ENCODE measurements around the gene KRT14.
"Not testable (repeated sequence)": the region's sequence is repeated elsewhere in the genome, so short reads cannot be mapped to it uniquely, and the experiment has no call there.

KRT14 gene

GRCh38 chr17:41586863-41587495 lies at the start of gene KRT14:
Gene KRT14 (minus strand): TSS chr17:41586895. CDS start chr17:41586834, 61 bp downstream.
- in situ Hi-C loops (cut with HindIII; ENCODE audit: low pct_ligation_motif_present, low pct_unique_long_range_greater_than_20kb, low sequenced_read_pairs) = no loop called here
- no peak for DNase-seq

- in situ Hi-C loops (cut with HindIII; ENCODE audit: low pct_ligation_motif_present, low pct_unique_long_range_greater_than_20kb, low sequenced_read_pairs) = no loop called here
Observed at GRCh38 chr17:41635121-41636097, 48.7 kb upstream of the KRT14 start.

DNA sequence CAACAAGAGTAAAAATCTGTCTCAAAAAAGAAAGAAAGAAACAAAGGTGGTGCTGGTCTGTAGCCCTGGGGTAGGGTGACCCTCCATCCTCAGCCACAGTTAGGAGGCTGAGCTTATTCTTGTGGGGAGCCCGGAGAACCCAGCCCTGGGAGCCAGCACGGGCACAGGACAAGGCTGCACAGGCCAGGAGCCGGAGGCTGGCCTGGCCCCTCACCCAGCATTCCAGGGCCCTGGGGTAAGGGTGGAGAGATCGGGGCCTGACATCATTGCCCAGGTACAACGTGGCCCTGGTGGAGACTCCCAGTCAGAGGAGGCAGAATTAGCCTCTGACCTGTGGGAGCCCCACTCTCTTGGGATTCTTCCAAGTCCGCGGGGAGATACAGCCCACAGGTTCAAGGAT lies 47.9 kb upstream of the KRT14 start:
- in situ Hi-C loops (cut with HindIII; ENCODE audit: low pct_ligation_motif_present, low pct_unique_long_range_greater_than_20kb, low sequenced_read_pairs) = no loop called here
- no peak for DNase-seq

More at GRCh38 chr17:41635121-41636097, 48.7 kb upstream of the KRT14 start:
- DNase-seq = no peak

- DNase-seq = no peak
- in situ Hi-C loops (cut with HindIII; ENCODE audit: low pct_ligation_motif_present, low pct_unique_long_range_greater_than_20kb, low sequenced_read_pairs) = no loop called here
Observed at GRCh38 chr17:41633556-41634199, 47.0 kb upstream of the KRT14 start.

GRCh38 chr17:41632482-41633105 lies 45.9 kb upstream of the KRT14 start:
- no peak for DNase-seq
- in situ Hi-C loops (cut with HindIII; ENCODE audit: low pct_ligation_motif_present, low pct_unique_long_range_greater_than_20kb, low sequenced_read_pairs) = no loop called here

GRCh38 chr17:41631898-41632285 lies 45.2 kb upstream of the KRT14 start:
- DNase-seq = no peak
- in situ Hi-C loops (cut with HindIII; ENCODE audit: low pct_ligation_motif_present, low pct_unique_long_range_greater_than_20kb, low sequenced_read_pairs) = no loop called here

- in situ Hi-C loops (cut with HindIII; ENCODE audit: low pct_ligation_motif_present, low pct_unique_long_range_greater_than_20kb, low sequenced_read_pairs) = no loop called here
- no peak for DNase-seq
Observed at GRCh38 chr17:41631025-41631897, 44.6 kb upstream of the KRT14 start.

DNA sequence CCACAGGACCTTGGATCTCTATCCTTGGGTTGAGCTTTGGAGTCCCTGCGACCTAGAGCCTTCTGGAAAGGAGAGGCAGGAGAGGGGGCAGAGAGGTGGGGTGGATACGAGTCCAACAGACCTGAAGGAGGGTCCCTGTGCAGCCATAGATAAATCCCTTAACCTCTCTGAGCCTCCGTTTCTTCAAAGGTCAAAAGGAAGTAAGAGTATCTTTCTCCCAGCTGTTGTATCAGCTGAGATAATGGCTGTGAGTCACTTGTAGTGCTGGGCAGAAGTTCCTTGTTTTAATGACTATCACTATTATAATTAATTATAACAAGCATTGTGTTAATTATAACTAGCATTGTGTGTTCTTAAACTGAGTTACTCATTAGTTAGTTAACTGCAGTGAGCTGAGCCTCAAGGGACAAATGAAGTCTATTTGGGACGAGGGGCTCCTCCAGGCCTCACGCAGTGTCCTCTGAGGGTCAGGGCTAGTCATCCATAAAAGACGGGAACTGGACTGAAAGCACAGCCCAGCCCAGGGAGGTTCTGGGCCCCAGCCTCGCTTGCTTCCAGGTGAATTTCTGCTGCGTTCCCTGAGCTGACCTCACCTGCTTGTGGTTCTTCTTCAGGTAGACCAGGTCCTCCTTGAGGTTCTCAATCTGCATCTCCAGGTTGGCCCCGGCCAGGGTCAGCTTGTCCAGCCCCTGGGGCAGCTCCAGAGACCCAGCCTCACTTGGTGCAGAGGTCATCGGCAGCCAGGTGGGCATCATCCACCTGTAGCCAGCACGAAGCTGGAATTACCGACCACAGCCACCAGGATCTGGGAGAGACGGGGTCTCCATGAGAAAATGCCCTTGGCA lies 43.4 kb upstream of the KRT14 start:
- no peak for DNase-seq
- in situ Hi-C loops (cut with HindIII; ENCODE audit: low pct_ligation_motif_present, low pct_unique_long_range_greater_than_20kb, low sequenced_read_pairs) = no loop called here

DNA sequence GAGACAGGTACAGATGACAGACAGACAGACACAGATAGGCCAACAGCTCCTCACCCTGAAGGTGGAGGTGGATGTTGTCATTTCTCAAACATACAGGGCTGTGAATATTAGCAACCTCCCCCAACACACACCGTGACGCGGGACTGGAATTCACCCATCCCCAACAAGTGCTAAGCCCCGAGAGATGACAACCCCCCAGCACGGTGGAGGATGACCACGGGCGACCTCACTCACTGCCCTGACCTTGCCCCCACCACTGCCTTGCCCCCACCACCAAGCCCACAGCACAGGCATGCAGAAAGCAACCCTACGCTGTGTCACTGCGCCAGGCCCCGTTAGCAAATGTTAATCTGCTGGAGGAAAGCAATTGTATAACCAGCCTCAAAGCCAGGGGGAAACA lies 42.6 kb upstream of the KRT14 start:
- in situ Hi-C loops (cut with HindIII; ENCODE audit: low pct_ligation_motif_present, low pct_unique_long_range_greater_than_20kb, low sequenced_read_pairs) = no loop called here
- no peak for DNase-seq

GRCh38 chr17:41628621-41629255 lies 42.0 kb upstream of the KRT14 start:
- DNase-seq; in situ Hi-C loops (cut with HindIII; ENCODE audit: low pct_ligation_motif_present, low pct_unique_long_range_greater_than_20kb, low sequenced_read_pairs): not testable (repeated sequence)

DNA sequence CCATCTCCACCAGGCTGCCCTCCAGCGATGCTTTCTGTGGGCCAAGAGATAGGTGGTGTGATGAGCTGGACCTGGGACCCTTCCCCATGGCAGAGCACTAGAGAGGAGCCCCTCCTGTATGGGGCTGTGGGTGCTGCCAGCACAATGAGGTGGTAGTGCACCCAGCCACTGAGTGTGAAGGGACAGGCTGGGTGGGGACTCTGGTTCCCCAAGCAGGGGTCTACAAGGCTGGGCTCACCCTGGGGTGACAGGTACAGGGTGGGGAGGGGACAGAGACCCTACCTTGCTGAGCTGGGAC lies 41.3 kb upstream of the KRT14 start:
- in situ Hi-C loops (cut with HindIII; ENCODE audit: low pct_ligation_motif_present, low pct_unique_long_range_greater_than_20kb, low sequenced_read_pairs) = not testable (repeated sequence)

DNA sequence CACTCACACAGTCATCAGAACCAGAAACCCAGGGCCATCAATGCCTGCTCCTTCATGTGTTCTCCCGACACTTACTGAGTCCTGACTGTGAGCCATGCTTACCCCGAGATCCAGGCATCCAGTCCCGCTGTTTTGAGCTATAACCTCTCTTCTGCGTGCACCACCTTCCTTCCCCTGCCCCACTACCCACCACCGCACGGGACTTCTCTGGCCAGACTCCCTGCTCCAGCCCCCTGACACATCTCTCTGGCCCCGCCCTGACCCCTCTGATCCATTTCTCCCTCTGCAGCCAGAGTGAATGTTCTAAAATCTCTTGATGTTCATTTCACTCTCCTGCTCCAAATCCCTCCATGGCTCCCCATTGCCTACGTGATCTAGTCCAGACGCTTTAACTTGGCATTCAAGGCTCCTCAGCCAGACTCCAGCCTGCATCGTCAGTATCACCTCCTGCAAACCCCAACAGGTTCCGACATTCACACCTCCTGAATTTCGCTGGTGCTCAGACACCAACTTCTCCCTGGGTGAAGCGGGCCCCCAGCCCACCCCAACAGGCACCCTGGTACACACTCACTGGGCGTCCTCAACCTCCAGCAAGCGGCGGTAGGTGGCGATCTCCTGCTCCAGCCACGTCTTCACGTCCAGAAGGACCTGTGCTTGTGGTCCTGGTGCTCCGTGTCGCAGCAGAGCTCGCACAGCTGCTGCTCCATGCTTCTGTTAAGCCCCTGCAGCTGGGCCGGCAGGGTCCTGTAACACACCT lies 40.8 kb upstream of the KRT14 start:
- no peak for DNase-seq
- in situ Hi-C loops (cut with HindIII; ENCODE audit: low pct_ligation_motif_present, low pct_unique_long_range_greater_than_20kb, low sequenced_read_pairs) = no loop called here

More for the DNA sequence above, 41.3 kb upstream of the KRT14 start:
- DNase-seq = not testable (repeated sequence)

- in situ Hi-C loops (cut with HindIII; ENCODE audit: low pct_ligation_motif_present, low pct_unique_long_range_greater_than_20kb, low sequenced_read_pairs); DNase-seq: not testable (repeated sequence)
Observed at GRCh38 chr17:41626914-41627295, 40.2 kb upstream of the KRT14 start.

DNA sequence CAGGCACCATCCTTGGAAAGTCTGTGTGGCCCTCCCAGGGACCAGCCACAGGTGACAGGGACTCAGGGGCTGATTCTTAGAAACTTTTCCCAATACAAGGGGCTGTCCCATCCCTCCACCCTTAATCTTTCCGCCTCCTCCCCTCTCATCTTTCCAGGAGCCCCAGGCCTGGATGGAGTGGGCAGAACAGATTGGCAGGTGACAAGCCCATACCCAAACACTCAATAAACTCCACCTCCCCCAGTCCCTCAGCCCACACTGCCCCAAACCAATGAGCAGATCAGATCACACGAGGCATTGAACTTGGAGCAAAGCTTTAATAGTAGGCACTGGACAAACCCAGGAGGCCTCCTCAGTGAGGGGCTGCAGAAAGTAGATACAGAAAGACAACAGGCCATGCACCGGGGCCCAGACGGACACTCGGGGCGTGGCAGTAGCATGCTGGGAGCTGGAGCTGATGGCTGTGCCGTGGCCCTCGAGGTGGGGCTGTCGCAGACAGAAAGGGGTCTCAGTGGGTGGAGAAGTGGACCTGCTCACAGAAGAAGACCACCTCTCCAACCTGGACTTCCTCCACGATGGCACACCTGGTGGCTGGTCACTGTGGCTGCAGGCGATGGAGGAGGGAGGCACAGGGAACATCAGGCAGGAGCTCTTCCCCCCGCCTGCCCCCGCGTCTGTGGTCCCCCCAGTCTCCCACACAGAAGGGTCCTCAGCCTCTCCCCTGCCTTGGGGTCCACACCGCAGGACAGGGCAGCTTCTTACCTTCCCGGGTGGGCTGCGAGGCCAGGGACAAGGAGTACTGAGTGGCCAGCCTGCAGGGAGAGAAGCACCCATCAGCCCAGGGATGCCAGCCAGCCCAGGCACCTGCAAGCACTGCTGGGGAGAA lies 39.6 kb upstream of the KRT14 start:
- DNase-seq = not testable (repeated sequence)

DNA sequence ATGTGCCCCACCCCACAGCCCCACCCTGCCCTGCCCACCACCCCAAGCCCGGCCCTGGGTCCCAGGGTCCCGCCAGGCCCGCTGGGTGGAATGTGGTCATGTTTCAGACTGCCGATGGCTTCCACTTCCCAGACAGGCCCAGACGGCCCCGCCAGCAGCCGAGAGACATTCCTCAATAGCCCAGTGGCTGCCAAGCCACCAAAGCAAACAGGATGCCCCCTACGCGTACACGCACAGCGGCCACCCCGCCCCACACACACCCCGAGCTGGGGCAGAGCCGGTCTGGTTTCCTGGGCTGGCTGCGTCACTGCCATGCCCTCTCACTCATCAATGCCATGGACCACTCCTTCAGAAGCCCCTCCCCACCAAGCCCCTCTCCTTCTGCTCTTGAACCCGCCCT lies 38.9 kb upstream of the KRT14 start:
- in situ Hi-C loops (cut with HindIII; ENCODE audit: low pct_ligation_motif_present, low pct_unique_long_range_greater_than_20kb, low sequenced_read_pairs) = no loop called here
- DNase-seq = no peak

More for the DNA sequence above, 39.6 kb upstream of the KRT14 start:
- in situ Hi-C loops (cut with HindIII; ENCODE audit: low pct_ligation_motif_present, low pct_unique_long_range_greater_than_20kb, low sequenced_read_pairs) = not testable (repeated sequence)
